SU-DHL-6 (cell line): ENCODE data around the gene UPF2.
"Not testable (repeated sequence)": the region's sequence is repeated elsewhere in the genome, so short reads cannot be mapped to it uniquely, and the experiment has no call there.

Source experiments
- H2AFZ ChIP-seq: fragments of 200-600 bp; sonication (generic); 2 replicates; pipeline ENCODE4 v1.6.1; 2014; ENCODE audit warnings: low read depth, mild to moderate bottlenecking, moderate library complexity, mixed read lengths, antibody characterized with exemption, low read length; ENCODE audit not compliant: severe bottlenecking
- H3F3A ChIP-seq: fragments of 200-600 bp; shearing (Covaris generic); 2 replicates; pipeline ENCODE4 v1.6.0; 2016; ENCODE audit warnings: antibody characterized with exemption, mild to moderate bottlenecking; ENCODE audit not compliant: insufficient read depth
- H3K27ac ChIP-seq: fragments of 200-600 bp; sonication (generic); 2 replicates; pipeline ENCODE4 v1.5.1; 2016; ENCODE audit warnings: low read depth, mild to moderate bottlenecking, low read length, moderate library complexity, mixed read lengths
- H3K27me3 ChIP-seq: fragments of 200-600 bp; sonication (generic), shearing (Covaris generic); 2 replicates; pipeline ENCODE4 v1.6.0; 2014; ENCODE audit warnings: mild to moderate bottlenecking, low read length
- H3K36me3 ChIP-seq: fragments of 200-600 bp; sonication (generic); 2 replicates; pipeline ENCODE4 v1.6.1; 2014; ENCODE audit warnings: mild to moderate bottlenecking, low read length, mixed read lengths
- H3K4me2 ChIP-seq: fragments of 300-600, 200-600 bp; shearing (Covaris generic), sonication (generic); 2 replicates; pipeline ENCODE4 v1.6.0; 2014; ENCODE audit warnings: low read length, low read depth, mild to moderate bottlenecking; ENCODE audit not compliant: poor library complexity, severe bottlenecking
- H3K4me3 ChIP-seq: fragments of 200-600 bp; sonication (generic); 2 replicates; pipeline ENCODE4 v1.5.1; 2014; ENCODE audit warnings: antibody characterized with exemption, low read length, mild to moderate bottlenecking, mixed read lengths; ENCODE audit not compliant: insufficient read depth, poor library complexity, severe bottlenecking
- H3K79me2 ChIP-seq: fragments of 200-600 bp; sonication (generic); 2 replicates; pipeline ENCODE4 v1.6.1; 2014; ENCODE audit warnings: mild to moderate bottlenecking, low read length, moderate library complexity; ENCODE audit not compliant: insufficient read depth
- H3K9ac ChIP-seq: fragments of 200-600 bp; sonication (generic); 2 replicates; pipeline ENCODE4 v1.7.0; 2014; ENCODE audit warnings: mild to moderate bottlenecking, low read length
- H3K9me2 ChIP-seq: fragments of 200-600 bp; sonication (generic); replicated peaks from 2 replicates; pipeline ENCODE4 v1.6.1; 2014; ENCODE audit warnings: low read length; ENCODE audit not compliant: insufficient read depth
- H3K9me3 ChIP-seq: fragments of 200-600 bp; sonication (generic); 2 replicates; pipeline ENCODE4 v1.6.1; 2014; ENCODE audit warnings: low read length, mixed read lengths; ENCODE audit not compliant: insufficient read depth
- H4K20me1 ChIP-seq: fragments of 200-600 bp; sonication (generic); 2 replicates; pipeline ENCODE4 v1.6.1; 2014; ENCODE audit warnings: low read depth, mild to moderate bottlenecking, antibody characterized with exemption, low read length, moderate library complexity, mixed read lengths
- CTCF ChIP-seq: fragments of 200-600 bp; sonication (generic); IDR thresholded peaks from one replicate; pipeline ENCODE4 v1.5.1; 2017; ENCODE audit warnings: antibody characterized with exemption, mild to moderate bottlenecking, low read length, moderate library complexity; ENCODE audit not compliant: insufficient read depth, poor library complexity, severe bottlenecking
- EZH2phosphoT487 ChIP-seq: fragments of 200-600 bp; sonication (generic), shearing (Covaris generic); conservative IDR thresholded peaks from 2 replicates; pipeline ENCODE4 v1.6.1; 2018; ENCODE audit warnings: mild to moderate bottlenecking, antibody characterized with exemption, low read length, moderate library complexity, mixed read lengths

Gene UPF2

GRCh38 chr10:12013926-12014325, 28.7 kb downstream of the UPF2 start:
- Histone ChIP-seq H4K20me1 (no peaks in the 10 kb centered on the region), H3K9me3 (peaks cover 5% of the 10 kb centered on the region; the same call in 1 of the 2 replicates), H3K27ac (no peak overlapping the region), H3K9ac (no peak overlapping the region), H3K27me3 (no peaks in the 10 kb centered on the region), H3K4me3 (no peak overlapping the region), H3F3A (0 out of 2 replicates have a peak, but pooled peaks cover 8% of the 10 kb centered on the region), H3K9me2 (no peaks in the 10 kb centered on the region), H3K79me2 (peaks cover 65% of the 10 kb centered on the region), H3K36me3 (peaks cover 41% of the 10 kb centered on the region), H2AFZ (no peak overlapping the region), H3K4me2 (no peak overlapping the region)
- TF ChIP-seq EZH2phosphoT487 (no peak), CTCF (no peak)

- not testable (repeated sequence) for H3K9me3 ChIP-seq, H3K9ac ChIP-seq, H3F3A ChIP-seq, H3K4me2 ChIP-seq, H3K4me3 ChIP-seq, H3K9me2 ChIP-seq, H3K27ac ChIP-seq, H4K20me1 ChIP-seq, H2AFZ ChIP-seq, H3K27me3 ChIP-seq
- H3K36me3 ChIP-seq = peaks cover 42% of the 10 kb centered on the region
- H3K79me2 ChIP-seq = peaks cover 62% of the 10 kb centered on the region
These were observed 29.2 kb downstream of the UPF2 start for GRCh38 chr10:12013391-12013790.

GRCh38 chr10:12010353-12010752, 32.3 kb downstream of the UPF2 start:
- Histone ChIP-seq H3K27me3 (no peaks in the 10 kb centered on the region), H2AFZ (no peak overlapping the region), H3F3A (0 out of 2 replicates have a peak, but pooled peaks cover 3% of the 10 kb centered on the region), H3K4me2 (no peak overlapping the region), H3K4me3 (no peak overlapping the region), H4K20me1 (no peaks in the 10 kb centered on the region), H3K9me3 (peaks cover 5% of the 10 kb centered on the region; the same call in 1 of the 2 replicates), H3K79me2 (peaks cover 35% of the 10 kb centered on the region), H3K9me2 (no peaks in the 10 kb centered on the region), H3K9ac (no peak overlapping the region), H3K36me3 (peaks cover 54% of the 10 kb centered on the region), H3K27ac (no peak overlapping the region)
- TF ChIP-seq EZH2phosphoT487 (no peak), CTCF (no peak)

GRCh38 chr10:12008842-12009241, 33.8 kb downstream of the UPF2 start:
- not testable (repeated sequence) for H3K4me3 ChIP-seq, H3K9ac ChIP-seq
- peaks cover 55% of the 10 kb centered on the region for H3K36me3 ChIP-seq

More at GRCh38 chr10:12008842-12009241, 33.8 kb downstream of the UPF2 start:
- H3F3A ChIP-seq, H3K27ac ChIP-seq, H2AFZ ChIP-seq, H3K9me2 ChIP-seq, H3K4me2 ChIP-seq, H3K27me3 ChIP-seq, H4K20me1 ChIP-seq, H3K9me3 ChIP-seq: not testable (repeated sequence)
- peaks cover 22% of the 10 kb centered on the region for H3K79me2 ChIP-seq
